GM23248 (cell line): ENCODE results near the gene TTN.

Experiments
- EZH2 ChIP-seq: fragments of 200-600 bp; sonication (generic); IDR thresholded peaks from 2 replicates; pipeline ENCODE4 v1.6.1; 2018; ENCODE audit warnings: antibody characterized with exemption, mild to moderate bottlenecking; ENCODE audit not compliant: insufficient read depth, poor library complexity, severe bottlenecking
- EZH2phosphoT487 ChIP-seq: fragments of 200-600 bp; sonication (generic); IDR thresholded peaks from 2 replicates; pipeline ENCODE4 v1.6.1; 2018; ENCODE audit warnings: antibody characterized with exemption, moderate library complexity, mild to moderate bottlenecking, low read depth; ENCODE audit not compliant: insufficient read depth

DNA sequence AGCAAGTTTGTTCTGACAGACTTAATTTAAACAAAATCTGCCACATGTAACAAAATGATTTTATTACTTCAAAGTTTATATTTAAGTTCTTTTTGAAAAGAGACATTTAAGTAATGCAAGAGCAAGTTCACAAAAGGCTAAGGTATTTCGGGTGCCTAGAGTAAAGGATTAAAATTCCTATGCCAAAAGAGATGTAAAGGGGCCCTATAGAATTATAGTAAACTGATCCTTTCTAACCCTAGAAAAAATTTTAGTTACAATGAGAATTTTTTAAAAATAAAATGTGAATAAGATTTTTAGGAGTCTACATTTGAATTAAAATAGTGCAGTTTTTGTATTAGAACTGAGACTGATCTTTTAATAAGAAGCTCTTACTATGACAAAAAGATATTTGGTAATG is 179.8 kb downstream of the TTN start:
- TF ChIP-seq EZH2 (no peak), EZH2phosphoT487 (no peak)
